ENCODE data around the gene TTC3.
"Not testable (repeated sequence)": the region's sequence is repeated elsewhere in the genome, so short reads cannot be mapped to it uniquely, and the experiment has no call there.

- TF ChIP-seq ZNF557 (CRISPR knock-in tag; IDR thresholded peaks at IDR 0.05); ZC3H13 (CRISPR knock-in tag; IDR thresholded peaks at IDR 0.05); RARA (CRISPR knock-in tag; IDR thresholded peaks at IDR 0.05); ZNF335 (CRISPR knock-in tag; IDR thresholded peaks at IDR 0.05); YY1 (IDR thresholded peaks at IDR 0.05; ENCODE audit: insufficient read depth, insufficient replicate concordance, low read depth, low read length); SP2 (CRISPR knock-in tag; IDR thresholded peaks at IDR 0.05); GTF3A (CRISPR knock-in tag; conservative IDR thresholded peaks at IDR 0.05); SNRNP70 (IDR thresholded peaks at IDR 0.05; ENCODE audit: low read depth, low read length); MYC (CRISPR knock-in tag; IDR thresholded peaks at IDR 0.05; ENCODE audit: borderline replicate concordance); NR2F6 (IDR thresholded peaks at IDR 0.05); NR2F6 (CRISPR knock-in tag; IDR thresholded peaks at IDR 0.05); RAD21 (CRISPR knock-in tag; IDR thresholded peaks at IDR 0.05); BCL3 (CRISPR knock-in tag; IDR thresholded peaks at IDR 0.05): not testable (repeated sequence)
- TF ChIP-seq, protein P1, sequence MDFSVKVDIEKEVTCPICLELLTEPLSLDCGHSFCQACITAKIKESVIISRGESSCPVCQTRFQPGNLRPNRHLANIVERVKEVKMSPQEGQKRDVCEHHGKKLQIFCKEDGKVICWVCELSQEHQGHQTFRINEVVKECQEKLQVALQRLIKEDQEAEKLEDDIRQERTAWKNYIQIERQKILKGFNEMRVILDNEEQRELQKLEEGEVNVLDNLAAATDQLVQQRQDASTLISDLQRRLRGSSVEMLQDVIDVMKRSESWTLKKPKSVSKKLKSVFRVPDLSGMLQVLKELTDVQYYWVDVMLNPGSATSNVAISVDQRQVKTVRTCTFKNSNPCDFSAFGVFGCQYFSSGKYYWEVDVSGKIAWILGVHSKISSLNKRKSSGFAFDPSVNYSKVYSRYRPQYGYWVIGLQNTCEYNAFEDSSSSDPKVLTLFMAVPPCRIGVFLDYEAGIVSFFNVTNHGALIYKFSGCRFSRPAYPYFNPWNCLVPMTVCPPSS (IDR thresholded peaks at IDR 0.05), result not testable (repeated sequence)
- TF ChIP-seq, protein P2, sequence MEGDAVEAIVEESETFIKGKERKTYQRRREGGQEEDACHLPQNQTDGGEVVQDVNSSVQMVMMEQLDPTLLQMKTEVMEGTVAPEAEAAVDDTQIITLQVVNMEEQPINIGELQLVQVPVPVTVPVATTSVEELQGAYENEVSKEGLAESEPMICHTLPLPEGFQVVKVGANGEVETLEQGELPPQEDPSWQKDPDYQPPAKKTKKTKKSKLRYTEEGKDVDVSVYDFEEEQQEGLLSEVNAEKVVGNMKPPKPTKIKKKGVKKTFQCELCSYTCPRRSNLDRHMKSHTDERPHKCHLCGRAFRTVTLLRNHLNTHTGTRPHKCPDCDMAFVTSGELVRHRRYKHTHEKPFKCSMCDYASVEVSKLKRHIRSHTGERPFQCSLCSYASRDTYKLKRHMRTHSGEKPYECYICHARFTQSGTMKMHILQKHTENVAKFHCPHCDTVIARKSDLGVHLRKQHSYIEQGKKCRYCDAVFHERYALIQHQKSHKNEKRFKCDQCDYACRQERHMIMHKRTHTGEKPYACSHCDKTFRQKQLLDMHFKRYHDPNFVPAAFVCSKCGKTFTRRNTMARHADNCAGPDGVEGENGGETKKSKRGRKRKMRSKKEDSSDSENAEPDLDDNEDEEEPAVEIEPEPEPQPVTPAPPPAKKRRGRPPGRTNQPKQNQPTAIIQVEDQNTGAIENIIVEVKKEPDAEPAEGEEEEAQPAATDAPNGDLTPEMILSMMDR (CRISPR knock-in tag; IDR thresholded peaks at IDR 0.05), result not testable (repeated sequence)
Observed at GRCh38 chr21:37111029-37111428, 38.0 kb downstream of the TTC3 start.

Measured in HepG2 (cell line).